Breast epithelium (tissue), 3 donors: ENCODE measurements around the gene FBLN1.

Source experiments
- POLR2A ChIP-seq: fragments of 450-650 bp; IDR thresholded peaks from one replicate; pipeline ENCODE4 v1.6.1; 2016; ENCODE audit warnings: antibody characterized with exemption, mild to moderate bottlenecking, moderate library complexity
- POLR2AphosphoS5 ChIP-seq, 3 donors: sonication (generic); formaldehyde crosslinking; IDR thresholded peaks; one replicate each; pipeline ENCODE4 v1.6.1; 2017; ENCODE audit warnings: antibody characterized with exemption in 3 of 3
- TF ChIP-seq, protein P1 (sequence below), 3 donors: fragments of 450-650 bp; IDR thresholded peaks; one replicate each; pipeline ENCODE4 v1.5.1; 2016 to 2017; ENCODE audit warnings: antibody characterized with exemption in 3 of 3, mild to moderate bottlenecking in 3 of 3, moderate library complexity in 3 of 3

DNA sequence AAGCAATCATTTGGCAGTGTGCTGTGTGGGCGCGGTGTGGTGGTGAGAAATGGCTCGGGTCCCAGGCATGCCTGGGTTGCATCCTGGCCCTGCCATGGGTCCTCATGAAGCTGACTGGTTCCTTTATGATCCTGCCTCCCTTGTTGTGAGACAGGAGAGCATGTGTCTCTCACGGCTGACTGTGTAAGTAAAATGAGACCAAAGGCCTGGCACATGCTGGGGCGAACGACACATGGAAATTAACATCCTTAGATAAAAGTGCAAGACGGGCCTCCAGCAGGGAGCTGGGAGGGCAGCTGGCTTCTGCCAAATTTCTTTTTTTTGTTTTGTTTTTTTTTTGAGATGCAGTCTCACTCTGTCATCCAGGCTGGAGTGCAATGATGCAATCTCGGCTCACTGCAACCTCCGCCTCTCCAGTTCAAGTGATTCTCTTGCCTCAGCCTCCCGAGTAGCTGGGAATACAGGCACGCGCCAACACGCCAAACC is 9.4 kb upstream of the FBLN1 start:
- TF ChIP-seq POLR2AphosphoS5 (IDR thresholded peaks at IDR 0.05) (peak in 1 of 3 donors; percentile 68), POLR2A (no peak)
- TF ChIP-seq, protein P1, sequence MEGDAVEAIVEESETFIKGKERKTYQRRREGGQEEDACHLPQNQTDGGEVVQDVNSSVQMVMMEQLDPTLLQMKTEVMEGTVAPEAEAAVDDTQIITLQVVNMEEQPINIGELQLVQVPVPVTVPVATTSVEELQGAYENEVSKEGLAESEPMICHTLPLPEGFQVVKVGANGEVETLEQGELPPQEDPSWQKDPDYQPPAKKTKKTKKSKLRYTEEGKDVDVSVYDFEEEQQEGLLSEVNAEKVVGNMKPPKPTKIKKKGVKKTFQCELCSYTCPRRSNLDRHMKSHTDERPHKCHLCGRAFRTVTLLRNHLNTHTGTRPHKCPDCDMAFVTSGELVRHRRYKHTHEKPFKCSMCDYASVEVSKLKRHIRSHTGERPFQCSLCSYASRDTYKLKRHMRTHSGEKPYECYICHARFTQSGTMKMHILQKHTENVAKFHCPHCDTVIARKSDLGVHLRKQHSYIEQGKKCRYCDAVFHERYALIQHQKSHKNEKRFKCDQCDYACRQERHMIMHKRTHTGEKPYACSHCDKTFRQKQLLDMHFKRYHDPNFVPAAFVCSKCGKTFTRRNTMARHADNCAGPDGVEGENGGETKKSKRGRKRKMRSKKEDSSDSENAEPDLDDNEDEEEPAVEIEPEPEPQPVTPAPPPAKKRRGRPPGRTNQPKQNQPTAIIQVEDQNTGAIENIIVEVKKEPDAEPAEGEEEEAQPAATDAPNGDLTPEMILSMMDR (IDR thresholded peaks at IDR 0.05) = no peak
